ENCODE measurements around the gene MCF2L. TPM values are rescaled to one million over a fixed set of nuclear protein-coding genes. Genes with fewer than 3 reads are reported as not detected.

MCF2L gene
- total and polyA plus RNA-seq, 7 experiments from 2014 or later, result 0.51 to 32.6 (median 19.7) TPM

DNA sequence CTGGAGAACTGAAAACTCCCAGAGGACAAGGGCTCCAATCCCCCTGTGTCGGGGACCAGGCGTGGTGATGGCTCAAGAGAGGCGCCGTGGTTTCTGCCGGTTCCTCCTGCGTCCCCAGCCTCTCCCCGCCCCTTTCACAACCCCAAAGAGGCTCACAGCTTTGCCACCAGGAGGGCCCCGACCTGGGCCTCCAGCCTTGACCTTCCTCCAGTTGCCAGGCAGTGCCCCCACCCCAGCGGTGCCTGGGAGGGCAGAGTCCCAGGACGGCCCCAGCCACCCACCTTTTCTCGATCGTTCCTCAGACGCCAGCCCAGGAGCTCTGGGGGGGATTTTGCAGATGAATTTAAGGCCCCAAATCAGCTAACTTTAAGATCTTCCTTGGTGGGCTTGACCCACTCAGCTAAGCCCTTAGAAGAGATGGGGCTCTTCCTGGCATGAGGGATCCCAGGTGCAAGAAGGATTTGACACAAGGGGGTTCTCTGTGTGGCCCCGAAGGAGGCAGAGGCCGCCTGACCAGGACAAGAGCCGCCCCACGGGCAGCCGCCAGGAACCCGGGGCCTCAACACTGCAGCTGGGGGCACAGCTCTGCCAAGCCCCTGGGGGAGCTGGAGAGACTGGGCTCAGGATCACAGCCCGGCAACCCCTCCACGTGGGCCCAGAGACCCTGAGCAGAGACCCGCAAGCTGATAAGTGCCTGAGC is 47.0 kb downstream of the MCF2L start:
- POLR2A ChIA-PET, result no interaction called here
- Mint-ChIP-seq H3K4me3 (no peak overlapping the region), H3K27ac (peak overlapping the region in 1 of 9 donors; percentile 74), H3K27me3 (no peaks in the 10 kb centered on the region), H3K9me3 (peaks cover 0 to 12% (median 0%) of the 10 kb centered on the region in 11 donors), H3K36me3 (peaks cover 3 to 30% (median 10%) of the 10 kb centered on the region in 5 donors), H3K4me1 (peaks cover 2 to 17% (median 5%) of the 10 kb centered on the region in 7 donors)
- Histone ChIP-seq H3K4me1 (ENCODE audit: control insufficient read depth in 2 of 2, insufficient read depth in 2 of 2, low read length in 2 of 2) (no peaks in the 10 kb centered on the region), H3K4me3 (ENCODE audit: low read length) (no peak overlapping the region), H3K9me3 (ENCODE audit: control insufficient read depth in 2 of 3, low read length in 3 of 3) (no peaks in the 10 kb centered on the region), H3K27me3 (ENCODE audit: control insufficient read depth in 2 of 2, insufficient read depth in 2 of 2, low read length in 2 of 2) (no peaks in the 10 kb centered on the region), H3K36me3 (ENCODE audit: control insufficient read depth in 2 of 3, insufficient read depth in 3 of 3, low read length in 3 of 3) (peaks cover 0 to 41% (median 0%) of the 10 kb centered on the region in 3 experiments), H3K27ac (ENCODE audit: low read depth, low read length) (no peak overlapping the region)
- DNase-seq (no peak), ATAC-seq (no peak)
- intact Hi-C loops (cut with micrococcal nuclease), result no loop called here
- CTCF ChIA-PET, result no interaction called here

DNA sequence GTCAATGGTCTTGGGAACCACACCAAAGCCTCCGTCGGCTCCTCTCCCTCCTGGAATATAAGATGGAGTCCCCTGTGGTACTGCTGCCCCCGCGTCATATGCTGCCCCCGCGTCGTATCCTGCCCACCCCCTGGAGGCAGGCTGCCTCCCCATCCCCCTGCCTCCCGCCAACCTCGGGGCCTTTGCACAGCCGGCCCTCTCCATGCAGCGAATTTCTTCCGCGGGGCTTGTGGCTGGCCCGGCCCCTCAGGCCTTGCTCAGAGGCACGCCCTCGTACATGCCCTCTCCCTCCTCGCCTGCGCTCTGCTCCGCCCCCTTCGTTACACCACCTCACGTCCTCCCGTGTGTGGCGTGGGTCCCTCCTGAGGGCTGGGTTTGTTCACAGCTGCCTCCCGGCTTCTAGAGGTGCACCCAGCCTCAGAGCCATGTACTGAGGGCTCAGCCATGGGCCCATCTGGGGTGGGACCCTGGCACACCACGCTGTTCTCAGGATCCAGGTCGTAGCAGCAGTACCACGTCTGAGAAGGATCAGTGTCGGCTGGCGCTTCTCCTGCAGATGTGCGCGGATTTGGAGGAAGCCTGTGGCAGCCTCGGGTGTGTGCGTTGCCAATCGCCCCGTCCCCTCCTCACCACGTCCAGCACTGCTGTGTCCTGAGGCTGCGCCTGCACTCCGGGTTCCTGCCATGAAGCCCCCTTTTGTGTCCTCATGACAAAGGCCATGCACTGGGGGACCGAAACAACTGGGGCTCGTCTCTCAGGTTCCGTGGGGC is 47.7 kb downstream of the MCF2L start:
- Histone ChIP-seq H3K36me3 (ENCODE audit: control insufficient read depth in 2 of 3, insufficient read depth in 3 of 3, low read length in 3 of 3) (peaks cover 0 to 41% (median 0%) of the 10 kb centered on the region in 3 experiments), H3K4me1 (ENCODE audit: control insufficient read depth in 2 of 2, insufficient read depth in 2 of 2, low read length in 2 of 2) (no peaks in the 10 kb centered on the region), H3K27ac (ENCODE audit: low read depth, low read length) (no peak overlapping the region), H3K9me3 (ENCODE audit: control insufficient read depth in 2 of 3, low read length in 3 of 3) (no peaks in the 10 kb centered on the region), H3K4me3 (ENCODE audit: low read length) (no peak overlapping the region), H3K27me3 (ENCODE audit: control insufficient read depth in 2 of 2, insufficient read depth in 2 of 2, low read length in 2 of 2) (no peaks in the 10 kb centered on the region)
- Mint-ChIP-seq H3K27ac (peak overlapping the region in 1 of 9 donors; percentile 74), H3K4me3 (no peak overlapping the region), H3K27me3 (no peaks in the 10 kb centered on the region), H3K4me1 (peaks cover 0 to 12% (median 2%) of the 10 kb centered on the region in 7 donors), H3K36me3 (peaks cover 0 to 28% (median 7%) of the 10 kb centered on the region in 5 donors), H3K9me3 (peaks cover 0 to 8% (median 0%) of the 10 kb centered on the region in 11 donors)
- CTCF ChIA-PET, result no interaction called here
- ATAC-seq (no peak), DNase-seq (no peak)
- intact Hi-C loops (cut with micrococcal nuclease), result no loop called here
- POLR2A ChIA-PET, result no interaction called here

DNA sequence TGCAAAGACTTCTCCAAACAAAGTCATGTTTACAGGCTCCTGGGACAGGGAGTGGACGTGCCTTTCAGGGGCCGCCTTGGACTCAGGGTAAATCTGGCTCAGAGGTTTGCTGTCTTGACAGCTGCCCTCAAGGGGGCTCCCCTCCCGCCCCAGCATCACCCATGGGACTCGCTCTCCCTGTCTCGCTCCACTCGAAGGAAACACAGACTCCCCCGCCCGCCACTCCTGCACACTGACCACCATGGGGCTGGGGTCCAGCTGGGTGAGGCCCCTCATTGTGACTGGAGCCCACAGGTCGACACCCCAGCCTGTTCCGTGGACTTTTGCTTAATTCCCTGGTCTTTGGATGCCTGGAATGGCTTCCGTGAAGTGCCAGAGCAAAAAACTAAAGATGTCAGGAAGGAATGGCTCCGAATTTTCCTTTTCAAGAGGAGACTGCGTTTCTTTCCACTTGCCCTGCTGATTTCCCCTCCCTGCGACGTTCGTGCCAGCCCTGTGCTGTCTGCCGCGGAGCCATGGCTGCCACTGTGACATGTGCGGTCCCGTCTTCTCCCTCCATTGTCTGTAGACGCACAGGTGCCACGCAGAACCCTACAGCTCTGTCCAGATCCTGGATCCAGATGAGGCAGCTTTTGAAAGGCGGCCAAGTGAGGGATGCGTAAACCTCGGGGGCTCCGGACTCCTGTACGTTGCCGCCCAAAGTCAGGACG is 48.6 kb downstream of the MCF2L start:
- H3K36me3 ChIP-seq (ENCODE audit: control insufficient read depth in 2 of 3, insufficient read depth in 3 of 3, low read length in 3 of 3), result peaks cover 0 to 41% (median 0%) of the 10 kb centered on the region in 3 experiments
- H3K4me1 ChIP-seq (ENCODE audit: control insufficient read depth in 2 of 2, insufficient read depth in 2 of 2, low read length in 2 of 2), result no peaks in the 10 kb centered on the region
- no peak for DNase-seq
- no peak overlapping the region for H3K4me3 ChIP-seq (ENCODE audit: low read length)
- H3K27ac ChIP-seq (ENCODE audit: low read depth, low read length), result no peak overlapping the region
- intact Hi-C loops (cut with micrococcal nuclease), result no loop called here
- Mint-ChIP-seq H3K36me3 (peaks cover 0 to 30% (median 7%) of the 10 kb centered on the region in 5 donors), H3K9me3 (peaks cover 0 to 2% (median 0%) of the 10 kb centered on the region in 11 donors), H3K4me3 (no peak overlapping the region), H3K4me1 (peaks cover 0 to 12% (median 0%) of the 10 kb centered on the region in 7 donors), H3K27me3 (no peaks in the 10 kb centered on the region), H3K27ac (no peak overlapping the region)
- ChIA-PET CTCF (no interaction called here), POLR2A (no interaction called here)
- H3K27me3 ChIP-seq (ENCODE audit: control insufficient read depth in 2 of 2, insufficient read depth in 2 of 2, low read length in 2 of 2), result no peaks in the 10 kb centered on the region
- no peak for ATAC-seq
- H3K9me3 ChIP-seq (ENCODE audit: control insufficient read depth in 2 of 3, low read length in 3 of 3), result no peaks in the 10 kb centered on the region

DNA sequence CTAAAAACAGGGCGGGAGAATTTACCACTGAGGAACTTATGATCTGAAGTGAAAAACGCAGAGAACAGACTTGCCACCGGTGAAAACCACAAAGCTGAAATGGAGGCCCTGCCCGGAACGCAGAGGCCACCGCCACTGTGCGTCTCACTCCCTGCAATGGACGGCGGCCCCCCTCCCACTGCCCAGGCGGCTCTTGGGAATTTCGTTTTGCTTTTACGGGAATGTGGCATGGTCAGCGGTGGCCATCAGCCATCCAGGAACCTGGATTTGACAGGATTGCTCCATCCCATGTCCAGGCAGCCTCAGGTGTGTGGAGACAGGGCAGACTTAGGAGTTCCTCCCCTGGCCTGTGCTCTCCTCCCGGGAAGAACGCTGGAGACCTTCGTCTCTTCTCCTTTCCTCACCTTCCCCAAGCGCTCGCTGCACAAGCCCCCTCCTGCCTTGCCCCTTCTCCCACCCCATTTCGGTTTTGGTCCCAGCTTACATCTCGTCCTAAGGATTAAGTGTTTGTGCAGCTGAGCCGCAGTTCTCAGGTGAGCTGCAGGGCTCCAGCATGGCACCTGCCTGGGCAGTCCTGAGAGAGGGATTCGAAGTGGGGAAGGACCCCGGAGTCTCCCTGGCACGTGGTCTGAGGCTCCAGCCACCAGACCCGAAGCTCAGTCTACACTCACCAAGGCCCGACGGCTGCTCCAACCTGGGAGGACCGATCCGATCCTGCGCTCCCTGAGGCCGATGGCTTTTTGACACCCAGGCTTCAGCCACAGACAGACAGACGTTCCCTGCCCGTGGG is 49.9 kb downstream of the MCF2L start:
- CTCF ChIA-PET, result no interaction called here
- Histone ChIP-seq H3K27ac (ENCODE audit: low read depth, low read length) (no peak overlapping the region), H3K9me3 (ENCODE audit: control insufficient read depth in 2 of 3, low read length in 3 of 3) (no peaks in the 10 kb centered on the region), H3K4me3 (ENCODE audit: low read length) (no peak overlapping the region), H3K36me3 (ENCODE audit: control insufficient read depth in 2 of 3, insufficient read depth in 3 of 3, low read length in 3 of 3) (peaks cover 0 to 41% (median 0%) of the 10 kb centered on the region in 3 experiments), H3K27me3 (ENCODE audit: control insufficient read depth in 2 of 2, insufficient read depth in 2 of 2, low read length in 2 of 2) (no peaks in the 10 kb centered on the region), H3K4me1 (ENCODE audit: control insufficient read depth in 2 of 2, insufficient read depth in 2 of 2, low read length in 2 of 2) (no peaks in the 10 kb centered on the region)
- H3K36me3 Mint-ChIP-seq, result peaks cover 0 to 35% (median 7%) of the 10 kb centered on the region in 5 donors
- H3K27me3 Mint-ChIP-seq, result no peaks in the 10 kb centered on the region
- H3K4me3 Mint-ChIP-seq, result no peak overlapping the region
- intact Hi-C loops (cut with micrococcal nuclease), result no loop called here
- no peak for DNase-seq
- H3K9me3 Mint-ChIP-seq, result peaks cover 0 to 2% (median 0%) of the 10 kb centered on the region in 11 donors
- ATAC-seq, result no peak
- H3K4me1 Mint-ChIP-seq, result peaks cover 0 to 12% (median 0%) of the 10 kb centered on the region in 7 donors
- POLR2A ChIA-PET, result no interaction called here
- peak overlapping the region in 1 of 9 donors; percentile 65 for H3K27ac Mint-ChIP-seq

DNA sequence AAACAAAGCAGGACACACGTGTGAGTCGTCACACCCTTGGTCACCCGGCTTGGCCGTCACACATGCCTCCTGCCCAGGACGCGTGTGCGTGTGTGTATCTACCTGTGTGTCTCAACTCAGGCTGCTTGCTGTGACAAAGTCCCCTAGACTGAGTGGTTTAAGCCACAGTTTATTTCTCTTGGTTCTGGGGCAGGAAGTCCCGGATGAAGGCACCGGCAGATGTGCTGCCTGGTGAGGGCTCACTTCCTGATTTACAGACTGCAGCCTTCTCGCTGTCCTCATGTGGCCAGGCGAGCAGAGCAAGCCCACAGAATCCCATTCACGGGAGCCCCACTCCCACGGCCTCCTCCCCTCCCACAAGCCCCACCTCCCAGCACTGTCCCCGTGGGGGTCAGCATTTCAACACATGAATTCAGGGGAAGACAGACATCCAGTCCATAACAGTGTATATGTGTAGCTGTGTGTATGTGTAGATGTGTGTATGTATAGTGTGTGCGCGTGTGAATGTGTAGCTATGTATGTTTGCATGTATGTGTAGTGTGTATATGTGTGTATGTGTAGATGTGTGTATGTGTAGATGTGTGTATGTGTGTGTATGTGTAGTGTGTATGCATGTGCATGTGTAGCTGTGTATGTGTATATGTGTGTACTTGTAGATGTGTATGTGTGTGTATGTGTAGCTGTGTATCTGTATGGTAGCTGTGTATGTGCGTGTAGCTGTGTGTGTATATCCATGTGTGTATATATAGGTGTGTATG is 51.5 kb downstream of the MCF2L start:
- H3K27me3 Mint-ChIP-seq, result no peaks in the 10 kb centered on the region
- CTCF ChIA-PET, result interaction anchor here (1.3 kb wide), 1 partner anchor 9 kb away, joined by 3 read pairs; no protein-coding TSS in a partner anchor
- no peaks in the 10 kb centered on the region for H3K4me1 ChIP-seq (ENCODE audit: control insufficient read depth in 2 of 2, insufficient read depth in 2 of 2, low read length in 2 of 2)
- peaks cover 0 to 35% (median 7%) of the 10 kb centered on the region in 5 donors for H3K36me3 Mint-ChIP-seq
- H3K4me1 Mint-ChIP-seq, result peaks cover 0 to 12% (median 0%) of the 10 kb centered on the region in 7 donors
- H3K4me3 ChIP-seq (ENCODE audit: low read length), result no peak overlapping the region
- intact Hi-C loops (cut with micrococcal nuclease), result no loop called here
- H3K36me3 ChIP-seq (ENCODE audit: control insufficient read depth in 2 of 3, insufficient read depth in 3 of 3, low read length in 3 of 3), result peaks cover 0 to 40% (median 0%) of the 10 kb centered on the region in 3 experiments
- POLR2A ChIA-PET, result no interaction called here
- H3K27me3 ChIP-seq (ENCODE audit: control insufficient read depth in 2 of 2, insufficient read depth in 2 of 2, low read length in 2 of 2), result no peaks in the 10 kb centered on the region
- no peak overlapping the region for H3K27ac ChIP-seq (ENCODE audit: low read depth, low read length)
- H3K4me3 Mint-ChIP-seq, result no peak overlapping the region
- H3K27ac Mint-ChIP-seq, result no peak overlapping the region
- DNase-seq, result no peak
- H3K9me3 ChIP-seq (ENCODE audit: control insufficient read depth in 2 of 3, low read length in 3 of 3), result no peaks in the 10 kb centered on the region
- ATAC-seq, result peak; percentile 14
- H3K9me3 Mint-ChIP-seq, result peaks cover 0 to 2% (median 0%) of the 10 kb centered on the region in 11 donors

Measured in naive thymus-derived CD4-positive, alpha-beta T cell (primary cell).